WTC11 (cell line): ENCODE data around the gene ANTXR1. TPM values are rescaled to one million over a fixed set of nuclear protein-coding genes. Genes with fewer than 3 reads are reported as not detected.

ENCODE experiments used
- ATAC-seq: fragments of 200-7000 bp; cut with Tn5 transposase; 2 replicates; pipeline ENCODE4 v1.10.0; 2021; ENCODE audit warnings: mild to moderate bottlenecking, moderate library complexity
- CTCF ChIA-PET: fragments of 300-600 bp; sonication (Branson Sonifier 250); formaldehyde crosslinking; loops from one replicate; lab custom pipeline; 2021; ENCODE audit warnings: antibody characterized with exemption; lab: Charles Lee
- POLR2A ChIA-PET: fragments of 350-600 bp; sonication (Branson Sonifier 250); formaldehyde crosslinking; loops from one replicate; lab custom pipeline; 2021; ENCODE audit warnings: antibody characterized with exemption; lab: Charles Lee
- DNase-seq: peaks from one replicate; pipeline ENCODE4 v3.0.0; 2021; ENCODE audit warnings: low spot score
- H3K27ac Mint-ChIP-seq: 2 replicates; pipeline ENCODE4 v1.8.0; 2021; ENCODE audit warnings: mixed read lengths
- H3K27me3 Mint-ChIP-seq: 2 replicates; pipeline ENCODE4 v1.8.0; 2021; ENCODE audit warnings: low read depth, mild to moderate bottlenecking, moderate library complexity, mixed read lengths
- H3K36me3 Mint-ChIP-seq: 2 replicates; pipeline ENCODE4 v1.8.0; 2021; ENCODE audit warnings: mixed read lengths
- H3K4me1 Mint-ChIP-seq: 2 replicates; pipeline ENCODE4 v1.8.0; 2022; ENCODE audit warnings: mixed read lengths
- H3K4me3 Mint-ChIP-seq: 2 replicates; pipeline ENCODE4 v1.8.0; 2021; ENCODE audit warnings: mild to moderate bottlenecking, moderate library complexity, mixed read lengths
- H3K9me3 Mint-ChIP-seq: 2 replicates; pipeline ENCODE4 v1.8.0; 2021; ENCODE audit warnings: mixed read lengths
- CBFB ChIP-seq: sonication (generic); formaldehyde crosslinking; IDR thresholded peaks from 2 replicates; pipeline ENCODE4 v1.8.1; 2022; ENCODE audit warnings: mild to moderate bottlenecking, low read depth, missing genetic modification reagents
- ELF4 ChIP-seq: sonication (generic); formaldehyde crosslinking; IDR thresholded peaks from 2 replicates; pipeline ENCODE4 v1.8.1; 2022; ENCODE audit warnings: low read depth, mild to moderate bottlenecking, moderate library complexity, missing genetic modification reagents
- FOXP1 ChIP-seq: sonication (generic); formaldehyde crosslinking; IDR thresholded peaks from 2 replicates; pipeline ENCODE4 v1.8.0; 2022; ENCODE audit warnings: missing genetic modification reagents, mild to moderate bottlenecking, moderate library complexity, borderline replicate concordance
- MXD4 ChIP-seq: fragments of 250-450 bp; sonication (Bioruptor Pico); IDR thresholded peaks from 2 replicates; pipeline ENCODE4 v1.8.0; 2021; ENCODE audit warnings: mild to moderate bottlenecking, moderate library complexity, borderline replicate concordance
- NFATC4 ChIP-seq: fragments of 250-450 bp; sonication (Bioruptor Pico); IDR thresholded peaks from 2 replicates; pipeline ENCODE4 v1.9.0; 2021; ENCODE audit warnings: mild to moderate bottlenecking
- NR2C2 ChIP-seq: sonication (generic); formaldehyde crosslinking; IDR thresholded peaks from 2 replicates; pipeline ENCODE4 v1.8.0; 2022; ENCODE audit warnings: mild to moderate bottlenecking, missing genetic modification reagents
- PRRX2 ChIP-seq: fragments of 250-450 bp; sonication (Bioruptor Pico); IDR thresholded peaks from 2 replicates; pipeline ENCODE4 v1.8.0; 2021; ENCODE audit warnings: mild to moderate bottlenecking
- RORB ChIP-seq: fragments of 250-450 bp; sonication (Bioruptor Pico); IDR thresholded peaks from 2 replicates; pipeline ENCODE4 v1.9.0; 2021; ENCODE audit warnings: mild to moderate bottlenecking
- ZNF121 ChIP-seq: sonication (generic); formaldehyde crosslinking; IDR thresholded peaks from 2 replicates; pipeline ENCODE4 v1.8.0; 2023; ENCODE audit warnings: missing genetic modification reagents
- ZNF232 ChIP-seq: sonication (generic); formaldehyde crosslinking; IDR thresholded peaks from 2 replicates; pipeline ENCODE4 v1.8.0; 2022; ENCODE audit warnings: mild to moderate bottlenecking, missing genetic modification reagents
- ZNF396 ChIP-seq: fragments of 250-450 bp; sonication (Bioruptor Pico); IDR thresholded peaks from 2 replicates; pipeline ENCODE4 v1.8.0; 2021; ENCODE audit warnings: mild to moderate bottlenecking, moderate library complexity, borderline replicate concordance
- ZNF416 ChIP-seq: fragments of 250-450 bp; sonication (Bioruptor Pico); IDR thresholded peaks from 2 replicates; pipeline ENCODE4 v1.9.0; 2021; ENCODE audit warnings: mild to moderate bottlenecking, inconsistent platforms
- total RNA-seq: library from RNA; stranded (reverse); gene quantifications from 3 replicates; pipeline ENCODE4 v1.2.3, GENCODE V29; 2021
- TF ChIP-seq, protein P1 (sequence below): fragments of 250-450 bp; sonication (Bioruptor Pico); IDR thresholded peaks from 2 replicates; pipeline ENCODE4 v2.1.2; 2022; ENCODE audit warnings: mild to moderate bottlenecking, moderate library complexity
- TF ChIP-seq, protein P2 (sequence below): sonication (generic); formaldehyde crosslinking; IDR thresholded peaks from 2 replicates; pipeline ENCODE4 v1.8.1; 2023; ENCODE audit warnings: mild to moderate bottlenecking, moderate library complexity, missing genetic modification reagents
- TF ChIP-seq, protein P3 (sequence below): sonication (generic); formaldehyde crosslinking; IDR thresholded peaks from 2 replicates; pipeline ENCODE4 v1.8.1; 2023; ENCODE audit warnings: mild to moderate bottlenecking, missing genetic modification reagents, moderate library complexity
- TF ChIP-seq, protein P4 (sequence below): sonication (generic); formaldehyde crosslinking; IDR thresholded peaks from 2 replicates; pipeline ENCODE4 v1.8.1; 2022; ENCODE audit warnings: low read depth, mild to moderate bottlenecking, moderate library complexity, missing genetic modification reagents, borderline replicate concordance
- TF ChIP-seq, protein P5 (sequence below): sonication (generic); formaldehyde crosslinking; IDR thresholded peaks from 2 replicates; pipeline ENCODE4 v1.8.1; 2023; ENCODE audit warnings: mild to moderate bottlenecking, missing genetic modification reagents
- TF ChIP-seq, protein P6 (sequence below): fragments of 250-450 bp; sonication (Bioruptor Pico); conservative IDR thresholded peaks from 2 replicates; pipeline ENCODE4 v1.9.0; 2021; ENCODE audit warnings: mild to moderate bottlenecking

The ANTXR1 gene
- total RNA-seq, 1 experiment from 2014 or later = 30.0 TPM

DNA sequence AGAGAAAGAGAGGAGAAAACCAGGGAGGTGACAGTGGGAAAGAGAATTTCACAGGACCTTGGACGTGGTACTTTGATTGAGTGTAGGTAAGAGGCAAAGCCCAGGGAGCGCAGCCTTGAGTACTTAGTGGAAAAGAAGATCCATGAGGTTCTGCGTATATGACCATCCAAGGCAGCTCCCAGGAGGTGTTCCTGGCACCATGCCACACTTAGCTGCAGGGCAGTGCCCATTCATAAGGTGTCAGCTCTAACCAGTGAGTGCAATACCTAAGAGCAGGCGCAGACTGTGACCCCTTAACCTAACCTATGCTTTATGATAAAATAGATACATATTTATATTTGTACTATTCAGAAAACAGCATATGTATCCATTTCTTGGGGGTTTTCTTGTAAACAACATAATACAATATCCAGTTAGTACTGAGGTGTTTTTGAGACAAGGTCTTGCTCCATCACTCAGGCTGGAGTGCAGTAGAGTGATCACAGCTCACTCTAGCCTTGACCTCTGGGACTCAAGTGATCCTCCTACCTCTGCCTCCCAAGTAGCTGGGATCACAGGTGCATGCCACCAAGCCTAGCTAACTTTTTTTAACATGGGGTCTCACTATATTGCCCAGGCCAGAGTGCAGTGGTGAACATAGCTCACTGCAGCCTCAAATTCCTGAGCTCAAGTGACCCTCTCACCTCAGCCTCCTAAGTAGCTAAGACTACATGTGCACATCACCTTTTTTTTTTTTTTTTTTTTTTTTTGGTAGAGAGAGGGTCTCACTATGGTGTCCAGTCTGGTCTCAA, 199.5 kb downstream of the ANTXR1 start:
- CTCF ChIA-PET = no interaction called here

DNA sequence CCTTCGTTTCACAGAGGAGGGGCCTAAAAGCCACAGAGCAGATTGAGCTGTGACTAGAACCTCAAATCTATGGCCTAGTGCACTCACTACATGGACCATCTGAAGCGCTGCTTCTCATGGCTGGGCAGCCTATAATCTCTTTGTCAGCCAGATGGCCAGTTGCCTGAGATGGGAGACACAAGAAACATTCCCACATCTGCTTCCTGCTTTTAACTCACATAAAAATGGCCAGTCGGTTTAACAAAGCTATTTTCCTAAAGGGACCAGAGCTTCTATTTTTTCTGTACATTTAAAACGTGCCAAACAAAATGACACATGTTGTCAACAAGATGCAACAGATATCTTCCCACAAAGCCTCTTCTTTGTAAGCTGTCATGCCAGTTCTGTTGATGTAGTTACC, 200.2 kb downstream of the ANTXR1 start:
- H3K27ac Mint-ChIP-seq = no peak overlapping the region; the same call in 1 of the 2 replicates
- TF ChIP-seq, protein P1, sequence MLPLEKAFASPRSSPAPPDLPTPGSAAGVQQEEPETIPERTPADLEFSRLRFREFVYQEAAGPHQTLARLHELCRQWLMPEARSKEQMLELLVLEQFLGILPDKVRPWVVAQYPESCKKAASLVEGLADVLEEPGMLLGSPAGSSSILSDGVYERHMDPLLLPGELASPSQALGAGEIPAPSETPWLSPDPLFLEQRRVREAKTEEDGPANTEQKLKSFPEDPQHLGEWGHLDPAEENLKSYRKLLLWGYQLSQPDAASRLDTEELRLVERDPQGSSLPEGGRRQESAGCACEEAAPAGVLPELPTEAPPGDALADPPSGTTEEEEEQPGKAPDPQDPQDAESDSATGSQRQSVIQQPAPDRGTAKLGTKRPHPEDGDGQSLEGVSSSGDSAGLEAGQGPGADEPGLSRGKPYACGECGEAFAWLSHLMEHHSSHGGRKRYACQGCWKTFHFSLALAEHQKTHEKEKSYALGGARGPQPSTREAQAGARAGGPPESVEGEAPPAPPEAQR (CRISPR knock-in tag) = no peak
- TF ChIP-seq RORB (CRISPR knock-in tag) (no peak), ZNF396 (no peak), NR2C2 (no peak), ELF4 (no peak), NFATC4 (CRISPR knock-in tag) (no peak)
- TF ChIP-seq, protein P2, sequence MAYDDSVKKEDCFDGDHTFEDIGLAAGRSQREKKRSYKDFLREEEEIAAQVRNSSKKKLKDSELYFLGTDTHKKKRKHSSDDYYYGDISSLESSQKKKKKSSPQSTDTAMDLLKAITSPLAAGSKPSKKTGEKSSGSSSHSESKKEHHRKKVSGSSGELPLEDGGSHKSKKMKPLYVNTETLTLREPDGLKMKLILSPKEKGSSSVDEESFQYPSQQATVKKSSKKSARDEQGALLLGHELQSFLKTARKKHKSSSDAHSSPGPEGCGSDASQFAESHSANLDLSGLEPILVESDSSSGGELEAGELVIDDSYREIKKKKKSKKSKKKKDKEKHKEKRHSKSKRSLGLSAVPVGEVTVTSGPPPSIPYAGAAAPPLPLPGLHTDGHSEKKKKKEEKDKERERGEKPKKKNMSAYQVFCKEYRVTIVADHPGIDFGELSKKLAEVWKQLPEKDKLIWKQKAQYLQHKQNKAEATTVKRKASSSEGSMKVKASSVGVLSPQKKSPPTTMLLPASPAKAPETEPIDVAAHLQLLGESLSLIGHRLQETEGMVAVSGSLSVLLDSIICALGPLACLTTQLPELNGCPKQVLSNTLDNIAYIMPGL = no peak

More for the DNA sequence above, 199.5 kb downstream of the ANTXR1 start:
- Mint-ChIP-seq H3K27me3 (no peaks in the 10 kb centered on the region; the same call in 1 of the 2 replicates), H3K27ac (no peak overlapping the region), H3K4me1 (peaks cover 3% of the 10 kb centered on the region), H3K9me3 (peaks cover 8% of the 10 kb centered on the region), H3K36me3 (peaks cover 11% of the 10 kb centered on the region), H3K4me3 (no peak overlapping the region)
- DNase-seq = no peak
- ATAC-seq = no peak
- POLR2A ChIA-PET = no interaction called here
- TF ChIP-seq, protein P3, sequence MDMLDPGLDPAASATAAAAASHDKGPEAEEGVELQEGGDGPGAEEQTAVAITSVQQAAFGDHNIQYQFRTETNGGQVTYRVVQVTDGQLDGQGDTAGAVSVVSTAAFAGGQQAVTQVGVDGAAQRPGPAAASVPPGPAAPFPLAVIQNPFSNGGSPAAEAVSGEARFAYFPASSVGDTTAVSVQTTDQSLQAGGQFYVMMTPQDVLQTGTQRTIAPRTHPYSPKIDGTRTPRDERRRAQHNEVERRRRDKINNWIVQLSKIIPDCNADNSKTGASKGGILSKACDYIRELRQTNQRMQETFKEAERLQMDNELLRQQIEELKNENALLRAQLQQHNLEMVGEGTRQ (CRISPR knock-in tag) = no peak
- TF ChIP-seq ZNF416 (CRISPR knock-in tag) (no peak), ZNF121 (peak; percentile 41; the same call in 1 of the 2 replicates), FOXP1 (CRISPR knock-in tag) (no peak)

DNA sequence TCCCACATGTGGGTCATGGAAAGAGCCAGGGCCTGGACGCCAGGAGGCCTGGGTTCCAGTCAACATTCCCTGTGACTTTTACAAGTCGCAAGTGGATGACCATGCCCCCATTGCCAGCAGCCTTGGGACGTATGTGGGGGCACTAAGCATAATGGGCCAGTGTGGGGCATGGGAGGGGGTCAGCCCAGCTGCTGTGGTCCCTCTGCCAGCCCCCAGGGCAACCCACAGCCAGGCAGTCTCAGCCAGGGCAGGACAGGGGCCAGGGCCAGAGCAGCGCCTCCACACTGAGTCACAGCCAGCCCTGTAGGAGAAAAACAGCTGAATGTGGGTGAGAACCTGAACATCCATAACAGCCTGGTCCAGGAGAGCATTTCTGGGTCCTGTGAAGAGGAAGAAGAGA, 200.8 kb downstream of the ANTXR1 start:
- POLR2A ChIA-PET = no interaction called here
- no peaks in the 10 kb centered on the region for H3K36me3 Mint-ChIP-seq
- TF ChIP-seq, protein P4, sequence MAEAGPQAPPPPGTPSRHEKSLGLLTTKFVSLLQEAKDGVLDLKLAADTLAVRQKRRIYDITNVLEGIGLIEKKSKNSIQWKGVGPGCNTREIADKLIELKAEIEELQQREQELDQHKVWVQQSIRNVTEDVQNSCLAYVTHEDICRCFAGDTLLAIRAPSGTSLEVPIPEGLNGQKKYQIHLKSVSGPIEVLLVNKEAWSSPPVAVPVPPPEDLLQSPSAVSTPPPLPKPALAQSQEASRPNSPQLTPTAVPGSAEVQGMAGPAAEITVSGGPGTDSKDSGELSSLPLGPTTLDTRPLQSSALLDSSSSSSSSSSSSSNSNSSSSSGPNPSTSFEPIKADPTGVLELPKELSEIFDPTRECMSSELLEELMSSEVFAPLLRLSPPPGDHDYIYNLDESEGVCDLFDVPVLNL = no peak
- TF ChIP-seq, protein P1 (CRISPR knock-in tag) = no peak
- TF ChIP-seq ZNF396 = no peak
- TF ChIP-seq, protein P5, sequence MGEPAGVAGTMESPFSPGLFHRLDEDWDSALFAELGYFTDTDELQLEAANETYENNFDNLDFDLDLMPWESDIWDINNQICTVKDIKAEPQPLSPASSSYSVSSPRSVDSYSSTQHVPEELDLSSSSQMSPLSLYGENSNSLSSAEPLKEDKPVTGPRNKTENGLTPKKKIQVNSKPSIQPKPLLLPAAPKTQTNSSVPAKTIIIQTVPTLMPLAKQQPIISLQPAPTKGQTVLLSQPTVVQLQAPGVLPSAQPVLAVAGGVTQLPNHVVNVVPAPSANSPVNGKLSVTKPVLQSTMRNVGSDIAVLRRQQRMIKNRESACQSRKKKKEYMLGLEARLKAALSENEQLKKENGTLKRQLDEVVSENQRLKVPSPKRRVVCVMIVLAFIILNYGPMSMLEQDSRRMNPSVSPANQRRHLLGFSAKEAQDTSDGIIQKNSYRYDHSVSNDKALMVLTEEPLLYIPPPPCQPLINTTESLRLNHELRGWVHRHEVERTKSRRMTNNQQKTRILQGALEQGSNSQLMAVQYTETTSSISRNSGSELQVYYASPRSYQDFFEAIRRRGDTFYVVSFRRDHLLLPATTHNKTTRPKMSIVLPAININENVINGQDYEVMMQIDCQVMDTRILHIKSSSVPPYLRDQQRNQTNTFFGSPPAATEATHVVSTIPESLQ (CRISPR knock-in tag) = no peak
- no peak for TF ChIP-seq ZNF232 (CRISPR knock-in tag)
- no peak for TF ChIP-seq MXD4
- TF ChIP-seq CBFB (CRISPR knock-in tag) = no peak
- TF ChIP-seq, protein P6, sequence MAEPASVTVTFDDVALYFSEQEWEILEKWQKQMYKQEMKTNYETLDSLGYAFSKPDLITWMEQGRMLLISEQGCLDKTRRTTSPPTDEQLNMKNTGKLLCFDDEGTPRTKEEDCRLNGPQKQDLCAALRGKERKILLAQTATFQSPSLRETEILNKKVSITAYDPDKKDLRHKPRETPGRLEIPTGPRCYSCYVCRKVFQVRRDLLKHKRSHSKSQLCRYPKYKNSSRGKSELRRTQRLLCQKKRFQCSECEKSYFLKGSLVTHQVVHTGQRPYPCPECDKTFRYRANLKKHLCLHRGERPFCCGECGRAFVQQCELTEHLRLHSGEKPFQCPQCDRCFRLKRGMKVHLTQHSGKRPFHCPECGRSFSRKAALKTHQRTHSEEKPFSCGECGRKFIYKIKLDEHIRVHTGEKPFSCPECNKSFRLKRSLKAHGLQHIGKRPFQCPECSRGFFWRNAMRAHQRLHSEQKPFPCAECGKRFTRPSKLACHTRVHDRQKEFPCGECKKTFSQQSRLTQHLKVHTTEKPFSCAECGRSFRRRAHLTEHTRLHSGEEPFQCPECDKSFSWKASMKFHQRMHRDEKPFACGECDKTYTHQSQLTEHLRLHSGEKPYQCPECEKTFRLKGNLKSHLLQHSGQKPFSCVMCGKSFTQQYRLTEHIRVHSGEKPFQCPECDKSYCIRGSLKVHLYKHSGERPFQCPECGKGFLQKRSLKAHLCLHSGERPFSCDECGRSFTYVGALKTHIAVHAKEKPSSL (CRISPR knock-in tag) = no peak
- no peak for TF ChIP-seq PRRX2 (CRISPR knock-in tag)

More for the DNA sequence above, 200.2 kb downstream of the ANTXR1 start:
- peaks cover 3% of the 10 kb centered on the region; the same call in 1 of the 2 replicates for H3K36me3 Mint-ChIP-seq
- no peaks in the 10 kb centered on the region for H3K4me1 Mint-ChIP-seq
- POLR2A ChIA-PET = no interaction called here
- DNase-seq = no peak
- CTCF ChIA-PET = no interaction called here
- ATAC-seq = no peak
- no peak overlapping the region for H3K4me3 Mint-ChIP-seq
- no peaks in the 10 kb centered on the region for H3K27me3 Mint-ChIP-seq
- peaks cover under 1% of the 10 kb centered on the region; the same call in 1 of the 2 replicates for H3K9me3 Mint-ChIP-seq

More for the DNA sequence above, 200.8 kb downstream of the ANTXR1 start:
- CTCF ChIA-PET = no interaction called here
- Mint-ChIP-seq H3K4me1 (no peaks in the 10 kb centered on the region), H3K9me3 (no peaks in the 10 kb centered on the region), H3K4me3 (no peak overlapping the region), H3K27ac (no peak overlapping the region), H3K27me3 (no peaks in the 10 kb centered on the region)
- DNase-seq = no peak
- no peak for ATAC-seq
